Panc1 (cell line): ENCODE data around the gene VPS36.

Experiments
- POLR2AphosphoS5 ChIP-seq: IDR thresholded peaks from 2 replicates; pipeline ENCODE4 v1.6.1; 2012; ENCODE audit warnings: mild to moderate bottlenecking, low read depth, low read length, moderate library complexity
- REST ChIP-seq, 2 experiments: IDR thresholded peaks; 2 replicates each; pipeline ENCODE4 v1.6.1; 2011 to 2012; ENCODE audit warnings: low read depth in 2 of 2, control low read depth in 1 of 2, low read length in 1 of 2, mild to moderate bottlenecking in 1 of 2, moderate library complexity in 1 of 2; ENCODE audit not compliant: insufficient read depth in 1 of 2
- SIN3A ChIP-seq: IDR thresholded peaks from 2 replicates; pipeline ENCODE4 v1.6.1; 2012; ENCODE audit warnings: low read depth, mild to moderate bottlenecking, low read length, moderate library complexity, borderline replicate concordance; ENCODE audit not compliant: insufficient read depth
- TCF7L2 ChIP-seq: IDR thresholded peaks from 2 replicates; pipeline ENCODE4 v1.6.1; 2011; ENCODE audit warnings: mild to moderate bottlenecking, low read depth, low read length, inconsistent platforms
- TF ChIP-seq, protein P1 (sequence below): fragments of 450-650 bp; IDR thresholded peaks from 2 replicates; pipeline ENCODE4 v1.5.1; 2017; ENCODE audit warnings: mild to moderate bottlenecking

DNA sequence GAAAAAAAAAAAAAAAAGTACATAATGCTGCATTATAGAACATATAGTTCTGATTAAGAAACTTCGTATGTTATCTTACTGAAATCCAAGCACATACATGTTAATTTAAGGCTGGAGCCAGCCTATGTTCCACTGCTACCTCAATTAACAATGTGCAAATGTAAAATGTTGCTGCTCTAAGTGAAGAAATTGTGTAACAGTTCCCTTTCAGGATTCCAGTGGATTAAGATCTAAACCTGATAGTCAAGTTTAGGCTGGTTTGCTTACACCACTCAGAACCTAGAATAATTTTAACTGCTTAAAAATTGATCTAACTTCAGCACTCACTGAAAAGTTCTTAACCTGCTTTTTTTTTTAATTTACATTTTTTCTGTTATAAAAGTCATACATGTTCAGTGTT lies 4.2 kb downstream of the VPS36 start:
- TF ChIP-seq, protein P1, sequence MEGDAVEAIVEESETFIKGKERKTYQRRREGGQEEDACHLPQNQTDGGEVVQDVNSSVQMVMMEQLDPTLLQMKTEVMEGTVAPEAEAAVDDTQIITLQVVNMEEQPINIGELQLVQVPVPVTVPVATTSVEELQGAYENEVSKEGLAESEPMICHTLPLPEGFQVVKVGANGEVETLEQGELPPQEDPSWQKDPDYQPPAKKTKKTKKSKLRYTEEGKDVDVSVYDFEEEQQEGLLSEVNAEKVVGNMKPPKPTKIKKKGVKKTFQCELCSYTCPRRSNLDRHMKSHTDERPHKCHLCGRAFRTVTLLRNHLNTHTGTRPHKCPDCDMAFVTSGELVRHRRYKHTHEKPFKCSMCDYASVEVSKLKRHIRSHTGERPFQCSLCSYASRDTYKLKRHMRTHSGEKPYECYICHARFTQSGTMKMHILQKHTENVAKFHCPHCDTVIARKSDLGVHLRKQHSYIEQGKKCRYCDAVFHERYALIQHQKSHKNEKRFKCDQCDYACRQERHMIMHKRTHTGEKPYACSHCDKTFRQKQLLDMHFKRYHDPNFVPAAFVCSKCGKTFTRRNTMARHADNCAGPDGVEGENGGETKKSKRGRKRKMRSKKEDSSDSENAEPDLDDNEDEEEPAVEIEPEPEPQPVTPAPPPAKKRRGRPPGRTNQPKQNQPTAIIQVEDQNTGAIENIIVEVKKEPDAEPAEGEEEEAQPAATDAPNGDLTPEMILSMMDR: no peak
- TF ChIP-seq POLR2AphosphoS5 (no peak), REST (IDR thresholded peaks at IDR 0.05; ENCODE audit: insufficient read depth in 1 of 2, low read depth in 2 of 2, low read length in 1 of 2) (no peak), TCF7L2 (no peak), SIN3A (no peak)
